ENCODE data around the gene BCORL1.

DNA sequence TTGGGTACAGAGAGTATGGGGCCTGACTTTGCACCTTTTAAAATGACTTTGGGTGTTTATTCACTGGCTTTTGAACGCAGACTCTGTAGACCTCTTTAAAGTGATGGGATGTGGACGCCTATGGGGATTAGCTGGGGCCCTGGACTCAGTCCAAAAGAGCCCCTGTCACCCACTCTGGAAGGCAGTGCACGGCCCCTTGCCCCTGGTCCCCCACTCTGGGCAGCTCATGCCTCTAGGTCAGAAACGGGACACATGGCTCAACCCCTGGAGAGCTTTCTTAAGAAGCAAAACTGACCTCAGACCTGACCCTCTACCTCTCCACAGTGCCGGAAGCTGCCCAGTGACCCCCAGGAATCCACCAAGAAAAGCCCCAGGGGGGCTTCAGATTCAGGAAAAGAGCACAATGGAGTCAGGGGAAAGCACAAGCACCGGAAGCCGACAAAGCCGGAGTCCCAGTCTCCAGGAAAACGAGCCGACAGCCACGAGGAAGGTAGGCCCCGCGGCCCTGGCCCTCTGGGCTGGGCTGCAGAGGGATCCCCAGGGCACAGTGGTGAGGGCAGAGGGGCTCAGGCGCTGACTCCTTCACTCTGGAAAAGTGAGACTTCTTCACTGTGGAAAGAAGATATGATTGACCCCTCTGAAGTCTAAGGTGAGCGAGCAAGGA, 38.4 kb downstream of the BCORL1 start:
- TF ChIP-seq, protein P1, sequence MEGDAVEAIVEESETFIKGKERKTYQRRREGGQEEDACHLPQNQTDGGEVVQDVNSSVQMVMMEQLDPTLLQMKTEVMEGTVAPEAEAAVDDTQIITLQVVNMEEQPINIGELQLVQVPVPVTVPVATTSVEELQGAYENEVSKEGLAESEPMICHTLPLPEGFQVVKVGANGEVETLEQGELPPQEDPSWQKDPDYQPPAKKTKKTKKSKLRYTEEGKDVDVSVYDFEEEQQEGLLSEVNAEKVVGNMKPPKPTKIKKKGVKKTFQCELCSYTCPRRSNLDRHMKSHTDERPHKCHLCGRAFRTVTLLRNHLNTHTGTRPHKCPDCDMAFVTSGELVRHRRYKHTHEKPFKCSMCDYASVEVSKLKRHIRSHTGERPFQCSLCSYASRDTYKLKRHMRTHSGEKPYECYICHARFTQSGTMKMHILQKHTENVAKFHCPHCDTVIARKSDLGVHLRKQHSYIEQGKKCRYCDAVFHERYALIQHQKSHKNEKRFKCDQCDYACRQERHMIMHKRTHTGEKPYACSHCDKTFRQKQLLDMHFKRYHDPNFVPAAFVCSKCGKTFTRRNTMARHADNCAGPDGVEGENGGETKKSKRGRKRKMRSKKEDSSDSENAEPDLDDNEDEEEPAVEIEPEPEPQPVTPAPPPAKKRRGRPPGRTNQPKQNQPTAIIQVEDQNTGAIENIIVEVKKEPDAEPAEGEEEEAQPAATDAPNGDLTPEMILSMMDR (IDR thresholded peaks at IDR 0.05) = no peak
- TF ChIP-seq POLR2A (IDR thresholded peaks at IDR 0.05) (no peak), POLR2AphosphoS5 (IDR thresholded peaks at IDR 0.05) (no peak)
